HCT116 (cell line): ENCODE data around the gene ATP6V0B. TPM values are rescaled to one million over a fixed set of nuclear protein-coding genes. Genes with fewer than 3 reads are reported as not detected.

Source experiments
- ATAC-seq: fragments of 200-7000 bp; cut with Tn5 transposase; 2 replicates; pipeline ENCODE4 v1.9.1; 2020; ENCODE audit warnings: mild to moderate bottlenecking, moderate library complexity
- BruUV-seq: library from RNA; stranded (reverse); fragments of 400-500 nt; replicated peaks from 2 replicates; lab custom pipeline; 2021; lab: Mats Ljungman, UMichigan
- CTCF ChIA-PET: fragments of 300-600 bp; sonication (Branson Sonifier 250); formaldehyde crosslinking; loops from one replicate; lab custom pipeline; 2021; ENCODE audit warnings: antibody characterized with exemption; lab: Charles Lee
- POLR2A ChIA-PET: fragments of 300-600, 350-600 bp; sonication (Branson Sonifier 250); formaldehyde crosslinking; loops from one replicate; lab custom pipeline; 2021; ENCODE audit warnings: antibody characterized with exemption; lab: Charles Lee
- RAD21 ChIA-PET, 2 experiments: fragments of 300-600 bp; sonication (Branson Sonifier 250); formaldehyde crosslinking; loops; one replicate each; lab custom pipeline; 2023; ENCODE audit warnings: low total read pairs in 2 of 2; ENCODE audit not compliant: uncharacterized antibody in 2 of 2, unreplicated experiment in 2 of 2, low non-redundant PET in 1 of 2; lab: Charles Lee
- DNase-seq: peaks from one replicate; pipeline ENCODE4 v3.0.0-alpha.2; 2010; ENCODE audit warnings: low read depth, low spot score
- H2AFZ ChIP-seq: fragments of 200-600 bp; shearing (Covaris generic), sonication (generic); 2 replicates; pipeline ENCODE4 v1.6.1; 2017; ENCODE audit warnings: low read depth, mixed run types, mixed read lengths, antibody characterized with exemption, low read length; ENCODE audit not compliant: poor library complexity, severe bottlenecking
- H3K27ac ChIP-seq: 2 replicates; pipeline ENCODE4 v1.5.1; 2012; ENCODE audit warnings: low read depth, low read length
- H3K27me3 ChIP-seq: fragments of 200-600 bp; sonication (generic); 2 replicates; pipeline ENCODE4 v1.6.1; 2016; ENCODE audit warnings: mixed run types, low read length, mixed read lengths; ENCODE audit not compliant: insufficient read depth
- H3K36me3 ChIP-seq, 2 experiments: fragments of 200-500 bp in 1 of 2; fragments of 200-600 bp in 1 of 2; sonication (Bioruptor generic) in 1 of 2; sonication (generic) in 1 of 2; 2 replicates each; pipeline versions ENCODE4 v1.5.1 to v1.6.1; 2014 to 2016; ENCODE audit warnings: low read length in 2 of 2, inconsistent platforms in 1 of 2, mixed read lengths in 1 of 2, mixed run types in 1 of 2; ENCODE audit not compliant: insufficient read depth in 2 of 2, control insufficient read depth in 1 of 2
- H3K4me1 ChIP-seq, 2 experiments: fragments of 200-600 bp in 1 of 2; sonication (generic) in 1 of 2; 2 replicates each; pipeline versions ENCODE4 v1.5.1 to v1.6.1; 2012 to 2017; ENCODE audit warnings: low read length in 2 of 2, inconsistent platforms in 1 of 2, mild to moderate bottlenecking in 1 of 2, mixed read lengths in 1 of 2, mixed run types in 1 of 2, moderate library complexity in 1 of 2; ENCODE audit not compliant: insufficient read depth in 2 of 2, control insufficient read depth in 1 of 2
- H3K4me2 ChIP-seq: fragments of 200-600 bp; sonication (generic); 2 replicates; pipeline ENCODE4 v1.6.1; 2017; ENCODE audit warnings: mixed run types, low read length, mixed read lengths
- H3K4me3 ChIP-seq, 2 experiments: fragments of 200-600 bp in 1 of 2; sonication (generic) in 1 of 2; replicated peaks in 1 of 2; 2 replicates each; pipeline ENCODE4 v1.5.1; 2011 to 2016; ENCODE audit warnings: low read length in 2 of 2, control low read depth in 1 of 2, low read depth in 1 of 2, mild to moderate bottlenecking in 1 of 2, mixed read lengths in 1 of 2, mixed run types in 1 of 2
- H3K79me2 ChIP-seq: fragments of 200-600 bp; sonication (generic); 2 replicates; pipeline ENCODE4 v1.6.1; 2017; ENCODE audit warnings: mild to moderate bottlenecking, mixed run types, low read length, moderate library complexity, mixed read lengths; ENCODE audit not compliant: insufficient read depth
- H3K9ac ChIP-seq: fragments of 200-600 bp; sonication (generic); 2 replicates; pipeline ENCODE4 v1.6.1; 2016; ENCODE audit warnings: low read length, mixed read lengths
- H3K9me2 ChIP-seq: fragments of 200-600 bp; sonication (generic), shearing (Covaris generic); 2 replicates; pipeline ENCODE4 v1.6.1; 2017; ENCODE audit warnings: mixed run types, mild to moderate bottlenecking, moderate library complexity; ENCODE audit not compliant: insufficient read depth
- H3K9me3 ChIP-seq, 2 experiments: fragments of 200-500 bp in 1 of 2; fragments of 200-600 bp in 1 of 2; sonication (Bioruptor generic) in 1 of 2; sonication (generic) in 1 of 2; 2 replicates each; pipeline ENCODE4 v1.6.1; 2014 to 2017; ENCODE audit warnings: low read length in 2 of 2, mixed read lengths in 2 of 2, inconsistent platforms in 1 of 2, low read depth in 1 of 2, mild to moderate bottlenecking in 1 of 2, mixed run types in 1 of 2, moderate library complexity in 1 of 2; ENCODE audit not compliant: control insufficient read depth in 1 of 2, insufficient read depth in 1 of 2
- H4K20me1 ChIP-seq: fragments of 200-600 bp; sonication (generic), shearing (Covaris generic); 2 replicates; pipeline ENCODE4 v1.6.1; 2017; ENCODE audit warnings: mixed run types, mild to moderate bottlenecking, moderate library complexity; ENCODE audit not compliant: insufficient read depth
- CBX3 ChIP-seq: IDR thresholded peaks from 2 replicates; pipeline ENCODE4 v1.6.1; 2012; ENCODE audit warnings: low read depth
- EGR1 ChIP-seq: IDR thresholded peaks from 2 replicates; pipeline ENCODE4 v1.6.1; 2012; ENCODE audit warnings: low read depth
- EZH2phosphoT487 ChIP-seq: fragments of 200-600 bp; IDR thresholded peaks from 2 replicates; pipeline ENCODE4 v1.6.1; 2018; ENCODE audit warnings: antibody characterized with exemption, borderline replicate concordance
- JUND ChIP-seq: IDR thresholded peaks from 2 replicates; pipeline ENCODE4 v1.6.1; 2012
- POLR2A ChIP-seq: IDR thresholded peaks from 2 replicates; pipeline ENCODE4 v1.7.0; 2011; ENCODE audit warnings: borderline replicate concordance; ENCODE audit not compliant: insufficient read depth, insufficient read length; ENCODE audit errors: extremely low read depth
- POLR2AphosphoS5 ChIP-seq: IDR thresholded peaks from 2 replicates; pipeline ENCODE4 v1.6.1; 2011; ENCODE audit warnings: mild to moderate bottlenecking, low read depth, low read length, moderate library complexity
- RAD21 ChIP-seq: IDR thresholded peaks from 2 replicates; pipeline ENCODE4 v1.6.1; 2012; ENCODE audit warnings: low read depth, mild to moderate bottlenecking
- SIN3A ChIP-seq: IDR thresholded peaks from 2 replicates; pipeline ENCODE4 v1.6.1; 2012; ENCODE audit warnings: low read depth
- ZNF274 ChIP-seq: fragments of 200-500 bp; sonication (Bioruptor generic); IDR thresholded peaks from 2 replicates; pipeline ENCODE4 v1.6.1; 2014; ENCODE audit warnings: mild to moderate bottlenecking, low read depth, low read length, inconsistent platforms
- intact Hi-C: fragments of 100-400 bp; cut with micrococcal nuclease; formaldehyde crosslinking; loops from 2 replicates; pipeline ENCODE4 v1.10.0; 2022
- total RNA-seq: library from RNA; stranded (reverse); gene quantifications from one replicate; pipeline ENCODE4 v1.2.1, GENCODE V29; 2021; ENCODE audit not compliant: unreplicated experiment
- TF ChIP-seq, protein P1 (sequence below): IDR thresholded peaks from 2 replicates; pipeline ENCODE4 v1.6.1; 2012; ENCODE audit warnings: low read depth

The ATP6V0B gene
- total RNA-seq, 1 experiment from 2014 or later, result 122 TPM

DNA sequence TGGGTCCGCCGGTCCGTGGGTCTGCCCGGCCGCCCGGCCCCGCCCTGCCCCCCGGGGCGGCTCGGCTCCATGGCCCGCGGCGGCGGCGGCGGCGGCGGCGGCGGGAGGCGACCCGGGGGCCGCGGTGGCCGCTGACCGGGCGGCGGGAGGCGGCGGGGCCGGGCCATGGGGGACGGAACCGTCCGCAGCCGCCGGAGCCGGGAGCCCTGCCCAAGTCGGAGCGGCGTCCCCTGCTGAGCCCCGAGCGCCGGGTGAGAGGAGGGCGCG lies 4.4 kb downstream of the ATP6V0B start:
- ChIA-PET CTCF (interaction anchor here (1.6 kb wide), 1 partner anchor 216 kb away, joined by 3 read pairs; no protein-coding TSS in a partner anchor), RAD21 (no interaction called here), POLR2A (no interaction called here)
- Histone ChIP-seq H4K20me1 (no peaks in the 10 kb centered on the region), H3K27me3 (no peaks in the 10 kb centered on the region), H3K4me2 (peak overlapping the region; percentile 87), H3K9me2 (no peaks in the 10 kb centered on the region), H3K36me3 (peaks cover 6 to 38% of the 10 kb centered on the region in 2 experiments; a peak in 3 of 4 replicates), H3K79me2 (peaks cover 80% of the 10 kb centered on the region), H2AFZ (no peak overlapping the region), H3K27ac (peak overlapping the region; percentile 81), H3K4me3 (peak overlapping the region; percentile 71 to 81), H3K9me3 (no peaks in the 10 kb centered on the region), H3K4me1 (peaks cover 14 to 48% of the 10 kb centered on the region in 2 experiments; a peak in 3 of 4 replicates), H3K9ac (peak overlapping the region; percentile 85)
- intact Hi-C loops, result no loop called here
- TF ChIP-seq ZNF274 (no peak), RAD21 (no peak), CBX3 (no peak), POLR2A (no peak), EGR1 (no peak), EZH2phosphoT487 (no peak), POLR2AphosphoS5 (no peak), SIN3A (no peak), JUND (no peak)
- TF ChIP-seq, protein P1, sequence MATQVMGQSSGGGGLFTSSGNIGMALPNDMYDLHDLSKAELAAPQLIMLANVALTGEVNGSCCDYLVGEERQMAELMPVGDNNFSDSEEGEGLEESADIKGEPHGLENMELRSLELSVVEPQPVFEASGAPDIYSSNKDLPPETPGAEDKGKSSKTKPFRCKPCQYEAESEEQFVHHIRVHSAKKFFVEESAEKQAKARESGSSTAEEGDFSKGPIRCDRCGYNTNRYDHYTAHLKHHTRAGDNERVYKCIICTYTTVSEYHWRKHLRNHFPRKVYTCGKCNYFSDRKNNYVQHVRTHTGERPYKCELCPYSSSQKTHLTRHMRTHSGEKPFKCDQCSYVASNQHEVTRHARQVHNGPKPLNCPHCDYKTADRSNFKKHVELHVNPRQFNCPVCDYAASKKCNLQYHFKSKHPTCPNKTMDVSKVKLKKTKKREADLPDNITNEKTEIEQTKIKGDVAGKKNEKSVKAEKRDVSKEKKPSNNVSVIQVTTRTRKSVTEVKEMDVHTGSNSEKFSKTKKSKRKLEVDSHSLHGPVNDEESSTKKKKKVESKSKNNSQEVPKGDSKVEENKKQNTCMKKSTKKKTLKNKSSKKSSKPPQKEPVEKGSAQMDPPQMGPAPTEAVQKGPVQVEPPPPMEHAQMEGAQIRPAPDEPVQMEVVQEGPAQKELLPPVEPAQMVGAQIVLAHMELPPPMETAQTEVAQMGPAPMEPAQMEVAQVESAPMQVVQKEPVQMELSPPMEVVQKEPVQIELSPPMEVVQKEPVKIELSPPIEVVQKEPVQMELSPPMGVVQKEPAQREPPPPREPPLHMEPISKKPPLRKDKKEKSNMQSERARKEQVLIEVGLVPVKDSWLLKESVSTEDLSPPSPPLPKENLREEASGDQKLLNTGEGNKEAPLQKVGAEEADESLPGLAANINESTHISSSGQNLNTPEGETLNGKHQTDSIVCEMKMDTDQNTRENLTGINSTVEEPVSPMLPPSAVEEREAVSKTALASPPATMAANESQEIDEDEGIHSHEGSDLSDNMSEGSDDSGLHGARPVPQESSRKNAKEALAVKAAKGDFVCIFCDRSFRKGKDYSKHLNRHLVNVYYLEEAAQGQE, result no peak
- no TSS peak for BruUV-seq
- DNase-seq (no peak), ATAC-seq (peak; percentile 2)
